ENCODE results near the gene RAB10.

DNA sequence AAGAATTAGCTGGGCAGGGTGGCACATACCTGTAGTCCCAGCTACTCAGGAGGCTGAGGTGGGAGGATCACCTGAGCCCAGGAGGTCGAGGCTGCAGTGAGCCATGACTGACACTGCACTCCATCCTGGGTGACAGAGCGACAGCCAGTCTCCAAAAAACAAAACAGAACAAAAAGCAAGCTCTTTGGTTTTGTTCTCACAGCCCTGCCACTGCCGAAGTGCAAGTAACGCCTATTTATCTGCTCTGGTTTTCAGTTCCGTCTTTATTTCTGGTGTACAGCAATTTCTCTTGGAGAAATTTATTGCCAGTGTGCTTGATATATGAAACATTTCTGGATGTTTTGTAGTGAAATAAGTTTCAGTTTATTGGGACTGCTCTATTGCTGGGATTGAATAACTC lies 61.9 kb downstream of the RAB10 start:
- TF ChIP-seq TSHZ2 (CRISPR knock-in tag; IDR thresholded peaks at IDR 0.05) = no peak
- TF ChIP-seq ZC3H10 (CRISPR knock-in tag; IDR thresholded peaks at IDR 0.05) = no peak
- TF ChIP-seq ZNF70 (CRISPR knock-in tag; IDR thresholded peaks at IDR 0.05) = no peak
- no peak for TF ChIP-seq PATZ1 (CRISPR knock-in tag; IDR thresholded peaks at IDR 0.05; ENCODE audit: borderline replicate concordance)
- TF ChIP-seq ESRRG (CRISPR knock-in tag; IDR thresholded peaks at IDR 0.05) = no peak
- no peak for TF ChIP-seq ARNTL (CRISPR knock-in tag; IDR thresholded peaks at IDR 0.05; ENCODE audit: borderline replicate concordance, low read depth)
- TF ChIP-seq PPARA (CRISPR knock-in tag; IDR thresholded peaks at IDR 0.05; ENCODE audit: borderline replicate concordance) = no peak

Measured in SK-N-SH treated with all-trans-retinoic acid at 6 μM for 48 hours (cell line).